ENCODE data around the gene GPR183.

DNA sequence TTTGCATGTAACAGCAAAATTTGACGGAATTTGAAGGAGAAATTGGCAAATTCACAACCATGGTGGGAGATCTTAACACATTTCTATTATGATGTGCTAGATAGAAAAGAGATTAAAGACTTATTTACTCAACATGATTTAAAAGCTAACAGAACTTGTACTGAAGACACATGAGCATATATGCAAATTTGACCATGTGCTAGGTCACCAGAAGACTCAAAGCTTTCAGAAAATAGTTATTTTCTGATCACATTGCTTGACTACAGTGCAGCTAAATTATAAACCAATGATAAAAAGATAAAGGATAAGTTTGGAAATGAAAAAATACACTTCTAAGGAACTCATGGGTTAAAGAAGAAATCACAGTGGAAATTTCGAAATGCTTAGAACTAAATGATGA, 9.1 kb downstream of the GPR183 start:
- TF ChIP-seq EZH2 (IDR thresholded peaks at IDR 0.05; ENCODE audit: insufficient read depth, poor library complexity, severe bottlenecking) (no peak), EZH2phosphoT487 (IDR thresholded peaks at IDR 0.05; ENCODE audit: insufficient read depth, low read depth) (no peak)

Measured in GM23248 (cell line).